GM21367 (cell line): ENCODE measurements around the gene PLA2G3.

ENCODE experiments used
- ATAC-seq: cut with Tn5 transposase; IDR thresholded peaks from one replicate; pipeline ENCODE4 v1.9.1; 2021; ENCODE audit not compliant: unreplicated experiment

PLA2G3 gene

GRCh38 chr22:31148953-31149627 is 8.8 kb upstream of the PLA2G3 start:
- ATAC-seq: no peak

- no peak for ATAC-seq
Observed at GRCh38 chr22:31148488-31148887, 8.2 kb upstream of the PLA2G3 start.

- ATAC-seq: no peak
Observed at GRCh38 chr22:31144223-31144622, 3.9 kb upstream of the PLA2G3 start.

- no peak for ATAC-seq
Observed at GRCh38 chr22:31143537-31143936, 3.2 kb upstream of the PLA2G3 start.

- ATAC-seq: no peak
Observed at GRCh38 chr22:31143038-31143437, 2.7 kb upstream of the PLA2G3 start.

- ATAC-seq: no peak
Observed at GRCh38 chr22:31142285-31142684, 2.0 kb upstream of the PLA2G3 start.

GRCh38 chr22:31141551-31141950 is 1.2 kb upstream of the PLA2G3 start:
- no peak for ATAC-seq

GRCh38 chr22:31140746-31141145 is 438 bp upstream of the PLA2G3 start:
- ATAC-seq: no peak

- no peak for ATAC-seq
Observed at GRCh38 chr22:31139066-31139465, 1.2 kb downstream of the PLA2G3 start.

GRCh38 chr22:31138126-31138525 is 2.2 kb downstream of the PLA2G3 start:
- no peak for ATAC-seq

- ATAC-seq: no peak
Observed at GRCh38 chr22:31137721-31138120, 2.6 kb downstream of the PLA2G3 start.

GRCh38 chr22:31136711-31137110 is 3.6 kb downstream of the PLA2G3 start:
- ATAC-seq: no peak

GRCh38 chr22:31136155-31136554 is 4.2 kb downstream of the PLA2G3 start:
- no peak for ATAC-seq

GRCh38 chr22:31135706-31136105 is 4.6 kb downstream of the PLA2G3 start:
- ATAC-seq: no peak

- no peak for ATAC-seq
Observed at GRCh38 chr22:31134688-31135087, 5.6 kb downstream of the PLA2G3 start.

- ATAC-seq: no peak
Observed at GRCh38 chr22:31133911-31134310, 6.4 kb downstream of the PLA2G3 start.

GRCh38 chr22:31130873-31131272 is 9.4 kb downstream of the PLA2G3 start:
- ATAC-seq: no peak

GRCh38 chr22:31128156-31128555 is 12.2 kb downstream of the PLA2G3 start:
- no peak for ATAC-seq

GRCh38 chr22:31127181-31127772 is 13.0 kb downstream of the PLA2G3 start:
- no peak for ATAC-seq

GRCh38 chr22:31126869-31127175 is 13.5 kb downstream of the PLA2G3 start:
- no peak for ATAC-seq

GRCh38 chr22:31126128-31126868 is 14.0 kb downstream of the PLA2G3 start:
- no peak for ATAC-seq

GRCh38 chr22:31125521-31126117 is 14.7 kb downstream of the PLA2G3 start:
- no peak for ATAC-seq
